Measurements from ENCODE around the gene LRCH1. TPM values are rescaled to one million over a fixed set of nuclear protein-coding genes. Genes with fewer than 3 reads are reported as not detected.

The LRCH1 gene
- total RNA-seq, 1 donor from 2014 or later: 29.6 TPM

DNA sequence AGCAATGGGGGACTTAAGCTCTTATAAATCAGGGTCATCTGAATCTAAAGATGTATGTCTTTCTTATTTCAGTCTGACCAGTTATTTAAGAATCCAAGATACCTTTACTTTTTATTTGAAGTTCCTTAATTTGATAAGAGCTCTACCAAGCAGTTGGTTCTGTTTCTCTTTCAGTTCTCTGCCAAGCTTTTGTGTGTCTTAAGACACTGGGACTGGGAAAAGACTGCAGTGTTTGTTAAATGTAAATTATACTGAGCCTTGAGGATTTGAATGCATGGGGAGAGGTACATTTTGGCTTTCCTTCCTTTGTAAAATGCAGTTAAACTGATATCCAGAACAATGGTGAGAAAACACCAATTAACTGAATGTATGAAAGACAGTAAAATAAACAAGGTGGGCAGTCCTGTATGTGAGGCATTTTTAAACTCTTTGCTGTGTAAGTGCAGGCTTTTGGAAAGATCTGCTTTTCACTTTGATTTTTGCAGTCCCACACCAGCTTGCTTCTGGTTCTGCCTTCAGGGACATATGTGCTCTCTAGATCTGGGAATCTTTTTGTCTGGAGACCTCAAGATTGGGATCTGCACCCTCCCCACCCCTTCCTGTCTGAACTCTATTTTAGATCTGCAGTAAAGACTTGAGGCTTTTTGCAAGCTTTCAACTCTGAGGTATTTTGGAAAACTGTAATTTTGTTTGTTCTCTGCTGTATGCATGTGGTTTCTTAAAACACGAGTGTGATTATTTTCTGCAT lies 77.6 kb downstream of the LRCH1 start:
- Mint-ChIP-seq H3K27ac (peak overlapping the region; percentile 73), H3K9me3 (no peaks in the 10 kb centered on the region), H3K27me3 (ENCODE audit: low read depth) (no peaks in the 10 kb centered on the region), H3K4me3 (no peak overlapping the region), H3K36me3 (no peaks in the 10 kb centered on the region), H3K4me1 (peaks cover 54% of the 10 kb centered on the region)
- TF ChIP-seq, protein P1, sequence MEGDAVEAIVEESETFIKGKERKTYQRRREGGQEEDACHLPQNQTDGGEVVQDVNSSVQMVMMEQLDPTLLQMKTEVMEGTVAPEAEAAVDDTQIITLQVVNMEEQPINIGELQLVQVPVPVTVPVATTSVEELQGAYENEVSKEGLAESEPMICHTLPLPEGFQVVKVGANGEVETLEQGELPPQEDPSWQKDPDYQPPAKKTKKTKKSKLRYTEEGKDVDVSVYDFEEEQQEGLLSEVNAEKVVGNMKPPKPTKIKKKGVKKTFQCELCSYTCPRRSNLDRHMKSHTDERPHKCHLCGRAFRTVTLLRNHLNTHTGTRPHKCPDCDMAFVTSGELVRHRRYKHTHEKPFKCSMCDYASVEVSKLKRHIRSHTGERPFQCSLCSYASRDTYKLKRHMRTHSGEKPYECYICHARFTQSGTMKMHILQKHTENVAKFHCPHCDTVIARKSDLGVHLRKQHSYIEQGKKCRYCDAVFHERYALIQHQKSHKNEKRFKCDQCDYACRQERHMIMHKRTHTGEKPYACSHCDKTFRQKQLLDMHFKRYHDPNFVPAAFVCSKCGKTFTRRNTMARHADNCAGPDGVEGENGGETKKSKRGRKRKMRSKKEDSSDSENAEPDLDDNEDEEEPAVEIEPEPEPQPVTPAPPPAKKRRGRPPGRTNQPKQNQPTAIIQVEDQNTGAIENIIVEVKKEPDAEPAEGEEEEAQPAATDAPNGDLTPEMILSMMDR (IDR thresholded peaks at IDR 0.05; ENCODE audit: unreplicated experiment): no peak
- DNase-seq (ENCODE audit: low spot score in 2 of 2, unreplicated experiment in 2 of 2): no peak

DNA sequence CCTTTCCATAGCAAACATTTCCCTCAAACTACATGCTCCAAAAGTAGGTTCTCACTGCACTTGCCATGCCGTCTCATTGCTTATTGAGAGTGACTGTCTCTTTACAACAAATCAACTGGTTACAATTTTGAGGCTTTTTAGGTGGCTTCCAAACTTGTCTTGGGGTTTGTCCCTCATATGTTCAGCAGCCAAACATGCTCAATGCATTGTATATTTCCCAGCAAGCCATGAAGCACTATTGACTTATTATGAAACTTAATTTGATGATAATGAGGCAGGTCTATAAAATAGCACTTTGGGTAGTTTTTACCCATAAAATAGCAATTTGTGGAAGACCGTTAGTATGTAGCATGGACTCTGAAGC lies 78.2 kb downstream of the LRCH1 start:
- no peaks in the 10 kb centered on the region for H3K9me3 Mint-ChIP-seq
- DNase-seq (ENCODE audit: low spot score in 2 of 2, unreplicated experiment in 2 of 2): no peak
- TF ChIP-seq, protein P1 (IDR thresholded peaks at IDR 0.05; ENCODE audit: unreplicated experiment): no peak
- peaks cover 57% of the 10 kb centered on the region for H3K4me1 Mint-ChIP-seq
- no peak overlapping the region for H3K4me3 Mint-ChIP-seq
- H3K27ac Mint-ChIP-seq: peak overlapping the region; percentile 73
- H3K27me3 Mint-ChIP-seq (ENCODE audit: low read depth): no peaks in the 10 kb centered on the region
- peaks cover 3% of the 10 kb centered on the region for H3K36me3 Mint-ChIP-seq

GRCh38 chr13:46632176-46632575 lies 79.2 kb downstream of the LRCH1 start:
- H3K4me1 Mint-ChIP-seq: peaks cover 61% of the 10 kb centered on the region

GRCh38 chr13:46633416-46633815 lies 80.4 kb downstream of the LRCH1 start:
- TF ChIP-seq, protein P1 (IDR thresholded peaks at IDR 0.05; ENCODE audit: unreplicated experiment): no peak
- no peaks in the 10 kb centered on the region for H3K27me3 Mint-ChIP-seq (ENCODE audit: low read depth)
- H3K4me3 Mint-ChIP-seq: no peak overlapping the region
- H3K9me3 Mint-ChIP-seq: no peaks in the 10 kb centered on the region
- peak overlapping the region; percentile 92 for H3K27ac Mint-ChIP-seq
- peaks cover 66% of the 10 kb centered on the region for H3K4me1 Mint-ChIP-seq
- no peak for DNase-seq (ENCODE audit: low spot score in 2 of 2, unreplicated experiment in 2 of 2)
- H3K36me3 Mint-ChIP-seq: peaks cover 3% of the 10 kb centered on the region

More at GRCh38 chr13:46632176-46632575, 79.2 kb downstream of the LRCH1 start:
- Mint-ChIP-seq H3K9me3 (no peaks in the 10 kb centered on the region), H3K27ac (no peak overlapping the region), H3K4me3 (no peak overlapping the region), H3K27me3 (ENCODE audit: low read depth) (no peaks in the 10 kb centered on the region), H3K36me3 (peaks cover 3% of the 10 kb centered on the region)
- TF ChIP-seq, protein P1 (IDR thresholded peaks at IDR 0.05; ENCODE audit: unreplicated experiment): no peak
- no peak for DNase-seq (ENCODE audit: low spot score in 2 of 2, unreplicated experiment in 2 of 2)

DNA sequence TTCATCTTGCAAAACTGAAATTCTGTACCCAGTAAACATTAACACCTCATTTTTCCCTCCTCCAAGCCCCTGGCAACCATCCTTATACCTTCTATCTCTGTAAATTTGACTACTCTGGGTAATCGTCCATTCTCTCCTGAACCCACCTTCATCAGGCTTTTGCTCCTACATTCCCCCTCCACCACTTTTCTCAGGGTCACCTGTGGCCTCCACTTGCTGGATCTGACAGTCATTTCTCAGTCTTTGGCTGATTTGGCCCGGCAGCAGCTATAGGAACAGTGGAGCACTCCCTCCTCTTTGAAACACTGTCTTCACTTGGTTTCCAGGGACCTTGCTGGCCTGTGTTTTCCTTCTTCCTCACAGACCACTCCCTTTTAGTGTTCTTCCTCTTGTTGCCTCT lies 83.5 kb downstream of the LRCH1 start:
- Mint-ChIP-seq H3K27ac (peak overlapping the region; percentile 10), H3K9me3 (no peaks in the 10 kb centered on the region), H3K4me1 (peaks cover 64% of the 10 kb centered on the region), H3K27me3 (ENCODE audit: low read depth) (no peaks in the 10 kb centered on the region), H3K4me3 (no peak overlapping the region), H3K36me3 (peaks cover 3% of the 10 kb centered on the region)
- DNase-seq (ENCODE audit: low spot score in 2 of 2, unreplicated experiment in 2 of 2): no peak
- TF ChIP-seq, protein P1 (IDR thresholded peaks at IDR 0.05; ENCODE audit: unreplicated experiment): no peak
